Heart left ventricle (tissue), 13 donors: ENCODE measurements around the gene SLC12A8.

Source experiments
- CTCF ChIP-seq, 12 donors: fragments of 200-600 bp; sonication (generic) in 4 of 12; IDR thresholded peaks; one replicate each; pipeline versions ENCODE4 v1.5.0 to v1.8.0; 2018 to 2022; ENCODE audit warnings: antibody characterized with exemption in 12 of 12, mild to moderate bottlenecking in 5 of 12
- POLR2A ChIP-seq, 2 donors: fragments of 450-650 bp; IDR thresholded peaks; one replicate each; pipeline ENCODE4 v1.6.1; 2017; ENCODE audit warnings: antibody characterized with exemption in 2 of 2, mild to moderate bottlenecking in 2 of 2, moderate library complexity in 2 of 2
- donor health status: ischemic (EF 13 %, LVEDD 7.1; RV severe dilation, severe dysfunction).
- donor health status: DM: no; HTN: yes; CAD: no.
- donor health status: DM: no; HTN: no; CAD: no.
- donor health status: ischemic (EF 25% LVEDD 6.9; RV normal size, moderate dysfunction).
- donor health status: ischemic (EF 25% LVEDD 5.7; RV mildly dilated, moderate dysfunction).
- donor health status: ischemic (EF 35%, LVEDD 5.7; RV mildly dilated, moderate dysfunction).
- donor health status: nonischemic (EF 11% LVEDD 7.7; RV severe dilation, severe dysfunction).
- donor health status: DM: yes; HTN: yes; CAD: no.
- donor health status: PGD.
- donor health status: ischemic (EF 29% LVEDD 5.4; RV normal size, mild dysfunction).
- donor health status: nonischemic (EF 23%, LVEDD 6.1; RV moderate dilation, normal function).

- TF ChIP-seq POLR2A (IDR thresholded peaks at IDR 0.05): no peak
- no peak for TF ChIP-seq CTCF (IDR thresholded peaks at IDR 0.05)
Observed at GRCh38 chr3:125260158-125260557, 47.6 kb upstream of the SLC12A8 start.
